Fibroblast of skin of left quadriceps (primary cell): Measurements from ENCODE around the gene SCARB1.
A peak's percentile ranks its signal among the peaks of the same experiment; 100 is the strongest.

Source experiments
- DNase-seq, 2 experiments: peaks; one replicate each; pipeline ENCODE4 v3.0.0-alpha.2; 2013; ENCODE audit warnings: low read depth in 2 of 2

SCARB1 gene

GRCh38 chr12:124796303-124796960, 67.2 kb downstream of the SCARB1 start:
- no peak for DNase-seq

- no peak for DNase-seq
Observed at GRCh38 chr12:124795081-124795948, 68.3 kb downstream of the SCARB1 start.

- DNase-seq = peak; percentile 40 to 53
Observed at GRCh38 chr12:124792961-124793441, 70.7 kb downstream of the SCARB1 start.

- DNase-seq = no peak
Observed at GRCh38 chr12:124792156-124792555, 71.5 kb downstream of the SCARB1 start.

- DNase-seq = no peak
Observed at GRCh38 chr12:124790650-124791400, 72.8 kb downstream of the SCARB1 start.

GRCh38 chr12:124788936-124789555, 74.6 kb downstream of the SCARB1 start:
- no peak for DNase-seq

GRCh38 chr12:124786061-124786964, 77.4 kb downstream of the SCARB1 start:
- peak; percentile 84 to 86 for DNase-seq

- no peak for DNase-seq
Observed at GRCh38 chr12:124784871-124785572, 78.6 kb downstream of the SCARB1 start.

- DNase-seq = no peak
Observed at GRCh38 chr12:124783087-124783486, 80.6 kb downstream of the SCARB1 start.

GRCh38 chr12:124782132-124782531, 81.5 kb downstream of the SCARB1 start:
- no peak for DNase-seq

GRCh38 chr12:124780752-124781685, 82.6 kb downstream of the SCARB1 start:
- DNase-seq = no peak

- DNase-seq = no peak
Observed at GRCh38 chr12:124780336-124780735, 83.3 kb downstream of the SCARB1 start.

GRCh38 chr12:124779161-124780141, 84.2 kb downstream of the SCARB1 start:
- DNase-seq = no peak

- no peak for DNase-seq
Observed at GRCh38 chr12:124778411-124778810, 85.3 kb downstream of the SCARB1 start.

GRCh38 chr12:124777399-124778372, 86.0 kb downstream of the SCARB1 start:
- no peak for DNase-seq

- DNase-seq = no peak
Observed at GRCh38 chr12:124776125-124776513, 87.5 kb downstream of the SCARB1 start.
